NT2/D1 (cell line): ENCODE results near the gene GMDS.

Experiments
- SUZ12 ChIP-seq: IDR thresholded peaks from 2 replicates; pipeline ENCODE4 v1.6.1; 2011; ENCODE audit not compliant: insufficient read length, insufficient read depth; ENCODE audit errors: extremely low read depth
- YY1 ChIP-seq: IDR thresholded peaks from 2 replicates; pipeline ENCODE4 v1.6.1; 2011; ENCODE audit not compliant: insufficient read length, insufficient read depth
- ZNF274 ChIP-seq: IDR thresholded peaks from 2 replicates; pipeline ENCODE4 v1.6.1; 2011; ENCODE audit warnings: mild to moderate bottlenecking, low read depth, low read length

DNA sequence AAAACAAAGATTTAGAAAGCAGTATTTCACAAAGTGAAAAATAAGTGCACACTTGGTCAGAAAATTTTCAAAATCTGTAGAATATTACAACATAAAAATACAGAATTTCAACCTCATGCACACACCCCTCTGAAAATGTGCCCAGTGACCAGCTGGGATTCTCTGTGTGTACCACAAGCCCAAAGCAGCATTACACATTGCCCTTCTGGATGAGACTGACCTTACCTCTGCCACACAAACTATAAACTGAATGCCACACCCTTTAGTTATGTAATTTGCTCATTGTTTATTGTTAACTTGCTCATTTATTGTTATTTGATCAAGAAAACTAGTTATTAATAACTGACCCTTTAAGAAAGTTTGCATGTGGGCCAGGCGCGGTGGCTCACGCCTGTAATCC is 332.7 kb downstream of the GMDS start:
- TF ChIP-seq ZNF274 = no peak
- TF ChIP-seq YY1 = no peak
- TF ChIP-seq SUZ12 = no peak
